NT2/D1 (cell line): Measurements from ENCODE around the gene CTBP2.

Experiments used
- SUZ12 ChIP-seq: IDR thresholded peaks from 2 replicates; pipeline ENCODE4 v1.6.1; 2011; ENCODE audit not compliant: insufficient read length, insufficient read depth; ENCODE audit errors: extremely low read depth
- YY1 ChIP-seq: IDR thresholded peaks from 2 replicates; pipeline ENCODE4 v1.6.1; 2011; ENCODE audit not compliant: insufficient read length, insufficient read depth
- ZNF274 ChIP-seq: IDR thresholded peaks from 2 replicates; pipeline ENCODE4 v1.6.1; 2011; ENCODE audit warnings: mild to moderate bottlenecking, low read depth, low read length

GRCh38 chr10:125177641-125178640 is 17.6 kb upstream of the CTBP2 start:
- TF ChIP-seq SUZ12 (no peak), ZNF274 (no peak), YY1 (no peak)
